ENCODE data around the gene PIPOX.

Gene PIPOX

DNA sequence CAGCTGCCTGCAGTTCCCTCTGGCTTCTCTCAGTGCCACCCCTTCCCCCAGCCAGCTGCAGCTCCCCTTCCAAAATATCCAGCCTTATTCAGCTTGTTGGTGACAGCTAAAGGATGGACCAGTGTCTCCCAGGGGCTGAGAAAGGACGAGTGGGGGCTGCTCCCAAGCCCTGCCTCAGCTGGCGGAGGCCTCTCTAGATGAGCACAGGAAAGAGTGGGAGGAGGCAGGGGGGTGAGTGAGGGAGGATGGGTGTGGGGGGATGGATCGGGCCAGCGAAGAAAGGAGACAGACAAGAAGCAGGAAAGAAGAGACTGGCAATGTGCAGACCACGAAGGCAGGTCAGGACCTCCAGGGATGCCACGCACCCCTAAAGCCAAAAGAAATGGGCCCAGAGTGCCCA lies 17.5 kb downstream of the PIPOX start:
- TF ChIP-seq TAF1 (IDR thresholded peaks at IDR 0.05; ENCODE audit: borderline replicate concordance, insufficient read depth, low read length) (no peak), POLR2AphosphoS5 (IDR thresholded peaks at IDR 0.05; ENCODE audit: low read depth, low read length) (no peak), FOXP2 (optimal IDR thresholded peaks at IDR 0.05; ENCODE audit: borderline replicate concordance, extremely low read depth, extremely low read length, insufficient read depth) (no peak), SIN3A (IDR thresholded peaks at IDR 0.05; ENCODE audit: borderline replicate concordance, insufficient read depth, low read length) (no peak)
- TF ChIP-seq, protein P1, sequence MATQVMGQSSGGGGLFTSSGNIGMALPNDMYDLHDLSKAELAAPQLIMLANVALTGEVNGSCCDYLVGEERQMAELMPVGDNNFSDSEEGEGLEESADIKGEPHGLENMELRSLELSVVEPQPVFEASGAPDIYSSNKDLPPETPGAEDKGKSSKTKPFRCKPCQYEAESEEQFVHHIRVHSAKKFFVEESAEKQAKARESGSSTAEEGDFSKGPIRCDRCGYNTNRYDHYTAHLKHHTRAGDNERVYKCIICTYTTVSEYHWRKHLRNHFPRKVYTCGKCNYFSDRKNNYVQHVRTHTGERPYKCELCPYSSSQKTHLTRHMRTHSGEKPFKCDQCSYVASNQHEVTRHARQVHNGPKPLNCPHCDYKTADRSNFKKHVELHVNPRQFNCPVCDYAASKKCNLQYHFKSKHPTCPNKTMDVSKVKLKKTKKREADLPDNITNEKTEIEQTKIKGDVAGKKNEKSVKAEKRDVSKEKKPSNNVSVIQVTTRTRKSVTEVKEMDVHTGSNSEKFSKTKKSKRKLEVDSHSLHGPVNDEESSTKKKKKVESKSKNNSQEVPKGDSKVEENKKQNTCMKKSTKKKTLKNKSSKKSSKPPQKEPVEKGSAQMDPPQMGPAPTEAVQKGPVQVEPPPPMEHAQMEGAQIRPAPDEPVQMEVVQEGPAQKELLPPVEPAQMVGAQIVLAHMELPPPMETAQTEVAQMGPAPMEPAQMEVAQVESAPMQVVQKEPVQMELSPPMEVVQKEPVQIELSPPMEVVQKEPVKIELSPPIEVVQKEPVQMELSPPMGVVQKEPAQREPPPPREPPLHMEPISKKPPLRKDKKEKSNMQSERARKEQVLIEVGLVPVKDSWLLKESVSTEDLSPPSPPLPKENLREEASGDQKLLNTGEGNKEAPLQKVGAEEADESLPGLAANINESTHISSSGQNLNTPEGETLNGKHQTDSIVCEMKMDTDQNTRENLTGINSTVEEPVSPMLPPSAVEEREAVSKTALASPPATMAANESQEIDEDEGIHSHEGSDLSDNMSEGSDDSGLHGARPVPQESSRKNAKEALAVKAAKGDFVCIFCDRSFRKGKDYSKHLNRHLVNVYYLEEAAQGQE (IDR thresholded peaks at IDR 0.05; ENCODE audit: insufficient read depth in 1 of 2, low read depth in 2 of 2, low read length in 2 of 2): no peak

DNA sequence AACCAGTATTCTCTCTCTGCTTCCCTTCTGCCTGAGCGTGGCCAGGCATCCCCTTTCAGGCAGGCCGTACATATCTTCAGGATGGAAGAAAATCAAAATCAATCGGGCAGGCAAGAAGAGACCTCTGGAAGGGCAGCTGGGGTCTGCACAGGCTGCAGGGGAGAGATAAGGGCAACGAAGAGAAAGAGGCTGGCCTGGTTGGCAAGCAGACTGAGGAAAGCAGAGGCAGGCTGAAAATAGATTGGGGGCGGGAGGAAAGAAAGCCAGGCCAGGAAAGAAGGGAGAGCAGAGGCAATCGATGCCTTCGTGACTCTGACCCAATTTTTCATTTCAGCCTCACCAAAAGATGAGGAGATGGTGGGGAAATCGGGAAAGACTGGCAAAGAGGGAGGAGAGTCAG lies 18.1 kb downstream of the PIPOX start:
- no peak for TF ChIP-seq POLR2AphosphoS5 (IDR thresholded peaks at IDR 0.05; ENCODE audit: low read depth, low read length)
- no peak for TF ChIP-seq FOXP2 (optimal IDR thresholded peaks at IDR 0.05; ENCODE audit: borderline replicate concordance, extremely low read depth, extremely low read length, insufficient read depth)
- TF ChIP-seq, protein P1 (IDR thresholded peaks at IDR 0.05; ENCODE audit: insufficient read depth in 1 of 2, low read depth in 2 of 2, low read length in 2 of 2): no peak
- no peak for TF ChIP-seq SIN3A (IDR thresholded peaks at IDR 0.05; ENCODE audit: borderline replicate concordance, insufficient read depth, low read length)
- no peak for TF ChIP-seq TAF1 (IDR thresholded peaks at IDR 0.05; ENCODE audit: borderline replicate concordance, insufficient read depth, low read length)

DNA sequence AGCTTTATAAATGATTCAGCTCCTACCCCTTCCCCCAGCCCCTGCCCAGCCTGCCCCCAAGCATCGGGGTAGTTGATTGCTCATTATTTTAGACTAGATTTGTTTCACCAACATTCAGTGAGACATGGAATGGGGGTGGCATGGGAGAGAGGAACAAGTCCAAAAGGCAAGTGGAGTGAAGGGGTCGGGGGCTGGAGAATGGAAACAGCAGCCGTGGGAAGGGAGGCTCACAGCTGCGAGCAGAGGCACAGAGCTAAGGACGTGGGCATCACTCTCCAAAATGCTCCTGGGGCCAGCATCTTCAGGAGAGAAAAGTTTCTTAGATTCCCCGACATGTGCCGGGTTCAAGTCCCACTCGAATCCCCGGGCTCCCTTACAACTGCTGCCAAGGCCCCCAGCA lies 19.3 kb downstream of the PIPOX start:
- TF ChIP-seq FOXP2 (optimal IDR thresholded peaks at IDR 0.05; ENCODE audit: borderline replicate concordance, extremely low read depth, extremely low read length, insufficient read depth) (no peak), POLR2AphosphoS5 (IDR thresholded peaks at IDR 0.05; ENCODE audit: low read depth, low read length) (no peak), TAF1 (IDR thresholded peaks at IDR 0.05; ENCODE audit: borderline replicate concordance, insufficient read depth, low read length) (no peak), SIN3A (IDR thresholded peaks at IDR 0.05; ENCODE audit: borderline replicate concordance, insufficient read depth, low read length) (no peak)
- TF ChIP-seq, protein P1 (IDR thresholded peaks at IDR 0.05; ENCODE audit: insufficient read depth in 1 of 2, low read depth in 2 of 2, low read length in 2 of 2): no peak

GRCh38 chr17:29063992-29064391 lies 21.1 kb downstream of the PIPOX start:
- TF ChIP-seq TAF1 (IDR thresholded peaks at IDR 0.05; ENCODE audit: borderline replicate concordance, insufficient read depth, low read length) (no peak), POLR2AphosphoS5 (IDR thresholded peaks at IDR 0.05; ENCODE audit: low read depth, low read length) (no peak), FOXP2 (optimal IDR thresholded peaks at IDR 0.05; ENCODE audit: borderline replicate concordance, extremely low read depth, extremely low read length, insufficient read depth) (no peak), SIN3A (IDR thresholded peaks at IDR 0.05; ENCODE audit: borderline replicate concordance, insufficient read depth, low read length) (no peak)
- TF ChIP-seq, protein P1 (IDR thresholded peaks at IDR 0.05; ENCODE audit: insufficient read depth in 1 of 2, low read depth in 2 of 2, low read length in 2 of 2): no peak

DNA sequence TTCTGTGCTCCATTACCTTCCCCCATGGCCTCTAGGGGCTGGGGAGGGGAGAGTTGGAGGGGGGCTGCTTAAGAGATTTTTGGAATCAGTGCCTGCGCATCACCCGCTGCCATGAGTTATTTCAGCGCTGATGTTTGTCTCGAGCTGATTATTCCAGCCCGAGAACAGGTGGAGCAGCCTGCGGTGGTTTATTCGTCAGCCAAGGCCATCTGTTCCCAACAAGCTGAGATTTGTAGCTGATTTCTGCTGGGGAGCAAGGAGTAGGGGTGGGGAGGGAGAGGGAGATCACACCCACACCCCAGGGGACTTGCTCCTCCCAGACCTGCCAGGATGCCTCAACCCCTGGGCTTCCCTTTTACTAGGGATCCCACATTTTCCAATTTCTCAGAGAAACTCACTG lies 23.1 kb downstream of the PIPOX start:
- TF ChIP-seq, protein P1 (IDR thresholded peaks at IDR 0.05; ENCODE audit: insufficient read depth in 1 of 2, low read depth in 2 of 2, low read length in 2 of 2): no peak
- no peak for TF ChIP-seq SIN3A (IDR thresholded peaks at IDR 0.05; ENCODE audit: borderline replicate concordance, insufficient read depth, low read length)

Data from PFSK-1 (cell line).